B cell (primary cell): Measurements from ENCODE around the gene CCDC107. TPM values are rescaled to one million over a fixed set of nuclear protein-coding genes. Genes with fewer than 3 reads are reported as not detected.
"Not testable (repeated sequence)": the region's sequence is repeated elsewhere in the genome, so short reads cannot be mapped to it uniquely, and the experiment has no call there.

Source experiments
- ATAC-seq: fragments of 200-7000 bp; cut with Tn5 transposase; one replicate; pipeline ENCODE4 v1.10.0; 2021; ENCODE audit warnings: low read depth, mild to moderate bottlenecking, moderate number of reproducible peaks, moderate library complexity
- CTCF ChIA-PET: fragments of 350-600 bp; sonication (Branson Sonifier 250); formaldehyde crosslinking; loops from one replicate; lab custom pipeline; 2021; ENCODE audit warnings: antibody characterized with exemption, inconsistent platforms; lab: Charles Lee
- POLR2A ChIA-PET: fragments of 350-600 bp; sonication (Branson Sonifier 250); formaldehyde crosslinking; loops from one replicate; lab custom pipeline; 2021; ENCODE audit warnings: antibody characterized with exemption; lab: Charles Lee
- DNase-seq: peaks from one replicate; pipeline ENCODE4 v3.0.0; 2013
- H2AFZ ChIP-seq: 2 replicates; pipeline ENCODE4 v1.6.1; 2012; ENCODE audit warnings: mild to moderate bottlenecking, low read depth, low read length; ENCODE audit not compliant: insufficient read depth, poor library complexity, severe bottlenecking
- H3K27ac ChIP-seq, 2 donors: 1 replicate in 1 of 2; 2 replicates in 1 of 2; pipeline ENCODE4 v1.5.1; 2012 to 2013; ENCODE audit warnings: low read length in 2 of 2, mild to moderate bottlenecking in 2 of 2, moderate library complexity in 1 of 2
- H3K27me3 ChIP-seq, 4 experiments: fragments of 200-600 bp in 1 of 4; sonication (generic) in 1 of 4; replicated peaks in 1 of 4; 1 replicate in 2 of 4; 2 replicates in 2 of 4; pipeline versions ENCODE4 v1.6.1 to v1.7.0; 2013 to 2016; ENCODE audit warnings: low read length in 3 of 4, mild to moderate bottlenecking in 2 of 4, mixed read lengths in 1 of 4, moderate library complexity in 1 of 4; ENCODE audit not compliant: insufficient read depth in 4 of 4, control insufficient read depth in 3 of 4; ENCODE audit errors: control extremely low read depth in 1 of 4
- H3K36me3 ChIP-seq, 2 experiments: replicated peaks in 1 of 2; 1 replicate in 1 of 2; 2 replicates in 1 of 2; pipeline versions ENCODE4 v1.6.1 to v1.7.1; 2013; ENCODE audit warnings: low read length in 1 of 2; ENCODE audit not compliant: insufficient read depth in 2 of 2, control insufficient read depth in 1 of 2; ENCODE audit errors: control extremely low read depth in 1 of 2, extremely low read depth in 1 of 2
- H3K4me1 ChIP-seq, 2 donors: fragments of 200-600 bp in 1 of 2; sonication (generic) in 1 of 2; 1 replicate in 1 of 2; 2 replicates in 1 of 2; pipeline versions ENCODE4 v1.5.1 to v1.6.1; 2013 to 2017; ENCODE audit warnings: low read length in 2 of 2; ENCODE audit not compliant: control insufficient read depth in 2 of 2, insufficient read depth in 2 of 2
- H3K4me2 ChIP-seq: replicated peaks from 2 replicates; pipeline ENCODE3; 2012; ENCODE audit warnings: mild to moderate bottlenecking, low read depth, low read length; ENCODE audit not compliant: poor library complexity, severe bottlenecking
- H3K4me3 ChIP-seq, 5 experiments: fragments of 200-600 bp in 1 of 5; sonication (generic) in 1 of 5; 1 replicate in 3 of 5; 2 replicates in 2 of 5; pipeline versions ENCODE4 v1.5.1 to v1.7.0; 2011 to 2016; ENCODE audit warnings: low read length in 4 of 5, mild to moderate bottlenecking in 4 of 5, low read depth in 2 of 5, control low read depth in 1 of 5, moderate library complexity in 1 of 5; ENCODE audit not compliant: insufficient read depth in 1 of 5; ENCODE audit errors: control extremely low read depth in 1 of 5, extremely low read depth in 1 of 5
- H3K79me2 ChIP-seq: fragments of 200-600 bp; sonication (generic); one replicate; pipeline ENCODE4 v1.6.0; 2016; ENCODE audit warnings: low read length; ENCODE audit not compliant: control insufficient read depth, insufficient read depth
- H3K9ac ChIP-seq: fragments of 200-600 bp; sonication (generic); 2 replicates; pipeline ENCODE4 v1.6.1; 2017; ENCODE audit warnings: mild to moderate bottlenecking, low read length, moderate library complexity
- H3K9me3 ChIP-seq, 3 donors: one replicate each; pipeline versions ENCODE4 v1.6.1 to v1.7.1; 2013; ENCODE audit warnings: low read length in 2 of 3; ENCODE audit not compliant: control insufficient read depth in 2 of 3, insufficient read depth in 1 of 3; ENCODE audit errors: control extremely low read depth in 1 of 3
- H4K20me1 ChIP-seq: 2 replicates; pipeline ENCODE4 v1.6.0; 2012; ENCODE audit warnings: mild to moderate bottlenecking, low read length; ENCODE audit not compliant: insufficient read depth, control insufficient read depth, poor library complexity, severe bottlenecking
- H3K27ac Mint-ChIP-seq: one replicate; pipeline ENCODE4 v1.8.0; 2021; ENCODE audit warnings: mixed read lengths
- H3K27me3 Mint-ChIP-seq: one replicate; pipeline ENCODE4 v1.8.0; 2021; ENCODE audit warnings: mixed read lengths
- H3K4me1 Mint-ChIP-seq: one replicate; pipeline ENCODE4 v1.8.0; 2021; ENCODE audit warnings: mixed read lengths
- H3K4me3 Mint-ChIP-seq: one replicate; pipeline ENCODE4 v1.8.0; 2021; ENCODE audit warnings: mixed read lengths
- H3K9me3 Mint-ChIP-seq: one replicate; pipeline ENCODE4 v1.8.0; 2022; ENCODE audit warnings: mixed read lengths; ENCODE audit not compliant: insufficient read depth
- CTCF ChIP-seq: fragments of 200-600 bp; IDR thresholded peaks from one replicate; pipeline ENCODE4 v1.8.0; 2022; ENCODE audit warnings: antibody characterized with exemption, mild to moderate bottlenecking
- EZH2 ChIP-seq: IDR thresholded peaks from 2 replicates; pipeline ENCODE4 v1.6.1; 2012; ENCODE audit warnings: borderline replicate concordance, low read depth, mild to moderate bottlenecking, moderate library complexity, low read length; ENCODE audit not compliant: insufficient read depth, poor library complexity, severe bottlenecking
- WGBS: methylation state at CpG from one replicate; pipeline ENCODE4 v1.1.5; 2013; ENCODE audit warnings: missing lambda C conversion rate; ENCODE audit not compliant: insufficient coverage; 5-methylcytosine and 5-hydroxymethylcytosine counted together
- intact Hi-C: fragments of 100-400 bp; cut with micrococcal nuclease; formaldehyde crosslinking; loops from one replicate; pipeline ENCODE4 v1.10.0; 2022
- polyA plus RNA-seq: library from polyadenylated mRNA; depleted of rRNA; stranded (reverse); fragments of >200 nt; gene quantifications from 2 replicates; pipeline ENCODE4 v1.2.3, GENCODE V29; 2012
- total RNA-seq, 2 donors: library from RNA; stranded (reverse); fragments of 120-200 nt in 1 of 2; gene quantifications; 1 replicate in 1 of 2; 2 replicates in 1 of 2; pipeline versions ENCODE4 v1.2.3 to v1.2.4, GENCODE V29; 2013 to 2022

CCDC107 gene
- total and polyA plus RNA-seq, 2 donors (not counting 1 experiment from before 2014, with no cell fraction given): 22.5 to 33.8 TPM

DNA sequence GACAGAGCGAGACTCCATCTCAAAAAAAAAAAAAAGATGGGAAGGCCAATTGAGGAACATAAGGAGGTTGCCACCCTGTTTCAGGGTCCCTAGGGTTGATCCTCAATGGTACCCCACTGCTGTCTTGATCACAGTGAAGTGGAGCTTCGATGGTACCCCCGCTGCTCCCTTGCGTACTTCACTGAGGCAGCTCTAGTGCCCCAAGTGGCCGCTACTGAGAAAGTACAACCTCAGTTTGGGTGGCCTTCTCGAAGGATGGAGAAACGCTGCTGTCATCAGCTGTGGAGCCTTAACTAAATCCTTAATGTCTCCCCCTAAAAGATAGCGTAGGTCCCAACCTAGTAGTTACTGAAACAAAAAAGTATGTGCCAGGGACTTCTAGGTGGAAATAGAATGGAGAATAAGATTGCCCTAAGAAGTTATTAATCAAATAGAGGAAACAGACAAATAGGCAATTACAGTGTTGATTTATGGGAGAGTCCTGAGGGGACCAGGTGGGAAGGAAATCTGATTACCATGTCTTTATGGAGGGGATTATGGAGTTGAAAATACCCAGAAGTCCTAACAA, 46.8 kb upstream of the CCDC107 start:
- 100% methylated on average over 1 of the region's 8 CpGs for WGBS
- POLR2A ChIA-PET: interaction anchor here (0.7 to 1.5 kb wide), 7 partner anchors 9 to 107 kb away, joined by 3 to 14 read pairs (median 4); partner anchors contain the start of genes CCDC107 and RMRP
- Histone ChIP-seq H4K20me1 (peaks cover 78% of the 10 kb centered on the region), H3K4me3 (no peak overlapping the region), H3K9ac (no peak overlapping the region), H3K9me3 (no peaks in the 10 kb centered on the region), H2AFZ (peak overlapping the region; percentile 24), H3K27me3 (no peaks in the 10 kb centered on the region), H3K27ac (peak overlapping the region in 1 of 2 donors; percentile 45), H3K4me2 (peak overlapping the region; percentile 9), H3K79me2 (peaks cover 46% of the 10 kb centered on the region), H3K36me3 (peaks cover 26 to 84% of the 10 kb centered on the region in 2 experiments), H3K4me1 (peaks cover 59 to 85% of the 10 kb centered on the region in 2 donors)
- peak; percentile 72 for DNase-seq
- H3K27me3 Mint-ChIP-seq: no peaks in the 10 kb centered on the region
- CTCF ChIA-PET: interaction anchor here (0.6 to 14.3 kb wide), 34 partner anchors 9 to 1655 kb away, joined by 3 to 357 read pairs (median 4); partner anchors contain the start of genes ARHGEF39, CCDC107, CREB3 and GBA2
- H3K27ac Mint-ChIP-seq: peak overlapping the region; percentile 77
- H3K9me3 Mint-ChIP-seq: no peaks in the 10 kb centered on the region
- peak; percentile 90 for ATAC-seq
- intact Hi-C loops: no loop called here
- H3K4me1 Mint-ChIP-seq: peaks cover 67% of the 10 kb centered on the region
- no peak overlapping the region for H3K4me3 Mint-ChIP-seq
- TF ChIP-seq EZH2: no peak
- TF ChIP-seq CTCF: peak; percentile 76

- H3K4me3 Mint-ChIP-seq, intact Hi-C loops, DNase-seq, H3K9me3 Mint-ChIP-seq, H3K27me3 Mint-ChIP-seq, H3K4me3 ChIP-seq, H3K27me3 ChIP-seq, ATAC-seq, H3K9me3 ChIP-seq, H2AFZ ChIP-seq, H3K9ac ChIP-seq: not testable (repeated sequence)
- Mint-ChIP-seq H3K27ac (peak overlapping the region; percentile 77), H3K4me1 (peaks cover 67% of the 10 kb centered on the region)
- H3K4me2 ChIP-seq: peak overlapping the region; percentile 9
- peaks cover 23 to 84% of the 10 kb centered on the region in 2 experiments for H3K36me3 ChIP-seq
- H4K20me1 ChIP-seq: peaks cover 75% of the 10 kb centered on the region
- ChIA-PET POLR2A (interaction anchor here (0.7 to 1.7 kb wide), 7 partner anchors 16 to 85 kb away, joined by 3 to 14 read pairs (median 5); no protein-coding TSS in a partner anchor), CTCF (interaction anchor here (0.6 to 14.3 kb wide), 26 partner anchors 8 to 1656 kb away, joined by 3 to 357 read pairs (median 6); partner anchors contain the start of genes ARHGEF39, CCDC107, CREB3 and RMRP)
- peaks cover 48% of the 10 kb centered on the region for H3K79me2 ChIP-seq
- WGBS: 100% methylated on average over 2 of the region's 4 CpGs
- H3K4me1 ChIP-seq: peaks cover 57 to 83% of the 10 kb centered on the region in 2 donors
- peak overlapping the region in 1 of 2 donors; percentile 45 for H3K27ac ChIP-seq
These were observed 46.0 kb upstream of the CCDC107 start for GRCh38 chr9:35612066-35612465.
